Measurements from ENCODE around the gene SRL.

- TF ChIP-seq POLR2A (IDR thresholded peaks at IDR 0.05): no peak
- no peak for TF ChIP-seq EP300 (IDR thresholded peaks at IDR 0.05)
- TF ChIP-seq CTCF (IDR thresholded peaks at IDR 0.05): no peak
Observed at GRCh38 chr16:4139968-4140367, 101.9 kb downstream of the SRL start.

Data from sigmoid colon (tissue), 4 donors.